Measurements from ENCODE around the gene MEIOC. TPM values are rescaled to one million over a fixed set of nuclear protein-coding genes. Genes with fewer than 3 reads are reported as not detected.
A peak's percentile ranks its signal among the peaks of the same experiment; 100 is the strongest.
"Not testable (repeated sequence)": the region's sequence is repeated elsewhere in the genome, so short reads cannot be mapped to it uniquely, and the experiment has no call there.

MEIOC gene
- total RNA-seq, 1 donor from 2014 or later: not detected

- no peaks in the 10 kb centered on the region for H3K4me1 ChIP-seq
- H3K9me3 ChIP-seq: no peaks in the 10 kb centered on the region
- DNase-seq (peak; percentile 57), ATAC-seq (peak; percentile 39 to 68)
- H3K36me3 ChIP-seq: no peaks in the 10 kb centered on the region
- TF ChIP-seq CTCF (IDR thresholded peaks at IDR 0.05): no peak
- H3K27me3 ChIP-seq (ENCODE audit: low read depth): peaks cover 6% of the 10 kb centered on the region
- peak overlapping the region; percentile 20 for H3K4me3 ChIP-seq
- no peak overlapping the region for H3K27ac ChIP-seq
- intact Hi-C loops (cut with DNase I): no loop called here
Observed at GRCh38 chr17:44628243-44629188, 27.8 kb upstream of the MEIOC start.

- no peak for DNase-seq
- no peaks in the 10 kb centered on the region for H3K36me3 ChIP-seq
- H3K4me3 ChIP-seq: no peak overlapping the region
- no peaks in the 10 kb centered on the region for H3K4me1 ChIP-seq
- no peak for TF ChIP-seq CTCF (IDR thresholded peaks at IDR 0.05)
- peaks cover 7% of the 10 kb centered on the region for H3K27me3 ChIP-seq (ENCODE audit: low read depth)
- intact Hi-C loops (cut with DNase I): no loop called here
- ATAC-seq: no peak
- H3K9me3 ChIP-seq: no peaks in the 10 kb centered on the region
- no peak overlapping the region for H3K27ac ChIP-seq
Observed at GRCh38 chr17:44629314-44629713, 27.0 kb upstream of the MEIOC start.

GRCh38 chr17:44630703-44631102, 25.6 kb upstream of the MEIOC start:
- no peak overlapping the region for H3K4me3 ChIP-seq
- intact Hi-C loops (cut with DNase I): no loop called here
- no peak for TF ChIP-seq CTCF (IDR thresholded peaks at IDR 0.05)
- H3K9me3 ChIP-seq: no peaks in the 10 kb centered on the region
- H3K4me1 ChIP-seq: no peaks in the 10 kb centered on the region
- no peaks in the 10 kb centered on the region for H3K36me3 ChIP-seq
- H3K27me3 ChIP-seq (ENCODE audit: low read depth): peaks cover 7% of the 10 kb centered on the region
- DNase-seq (no peak), ATAC-seq (no peak)
- no peak overlapping the region for H3K27ac ChIP-seq

- H3K9me3 ChIP-seq: no peaks in the 10 kb centered on the region
- H3K27ac ChIP-seq: no peak overlapping the region
- intact Hi-C loops (cut with DNase I): no loop called here
- no peak overlapping the region for H3K4me3 ChIP-seq
- peaks cover 11% of the 10 kb centered on the region for H3K27me3 ChIP-seq (ENCODE audit: low read depth)
- H3K4me1 ChIP-seq: no peaks in the 10 kb centered on the region
- no peak for TF ChIP-seq CTCF (IDR thresholded peaks at IDR 0.05)
- no peaks in the 10 kb centered on the region for H3K36me3 ChIP-seq
- ATAC-seq (no peak), DNase-seq (no peak)
Observed at GRCh38 chr17:44633998-44634397, 22.3 kb upstream of the MEIOC start.

GRCh38 chr17:44634401-44634800, 21.9 kb upstream of the MEIOC start:
- intact Hi-C loops (cut with DNase I); DNase-seq; ATAC-seq: not testable (repeated sequence)

GRCh38 chr17:44636562-44636961, 19.7 kb upstream of the MEIOC start:
- H3K27me3 ChIP-seq (ENCODE audit: low read depth): peaks cover 14% of the 10 kb centered on the region
- H3K36me3 ChIP-seq: no peaks in the 10 kb centered on the region
- no peak overlapping the region for H3K4me3 ChIP-seq
- intact Hi-C loops (cut with DNase I): loop anchor here (5.0 kb wide), 1 partner anchor 104 kb away; no protein-coding TSS in a partner anchor
- DNase-seq (no peak), ATAC-seq (peak in 1 of 2 donors; percentile 49)
- no peaks in the 10 kb centered on the region for H3K9me3 ChIP-seq
- H3K4me1 ChIP-seq: no peaks in the 10 kb centered on the region
- TF ChIP-seq CTCF (IDR thresholded peaks at IDR 0.05): peak; percentile 43
- no peak overlapping the region for H3K27ac ChIP-seq

More at GRCh38 chr17:44634401-44634800, 21.9 kb upstream of the MEIOC start:
- H3K9me3 ChIP-seq, H3K27ac ChIP-seq, H3K4me1 ChIP-seq, H3K36me3 ChIP-seq, H3K4me3 ChIP-seq: not testable (repeated sequence)
- peaks cover 14% of the 10 kb centered on the region for H3K27me3 ChIP-seq (ENCODE audit: low read depth)

All from lower lobe of right lung (tissue), 2 donors.